CD4-positive, alpha-beta T cell treated with Interleukin-21 for 1 hour (primary cell): ENCODE results near the gene GRB10.

Experiments
- DNase-seq: peaks from one replicate; pipeline ENCODE4 v3.0.0-alpha.2; 2020

GRB10 gene

DNA sequence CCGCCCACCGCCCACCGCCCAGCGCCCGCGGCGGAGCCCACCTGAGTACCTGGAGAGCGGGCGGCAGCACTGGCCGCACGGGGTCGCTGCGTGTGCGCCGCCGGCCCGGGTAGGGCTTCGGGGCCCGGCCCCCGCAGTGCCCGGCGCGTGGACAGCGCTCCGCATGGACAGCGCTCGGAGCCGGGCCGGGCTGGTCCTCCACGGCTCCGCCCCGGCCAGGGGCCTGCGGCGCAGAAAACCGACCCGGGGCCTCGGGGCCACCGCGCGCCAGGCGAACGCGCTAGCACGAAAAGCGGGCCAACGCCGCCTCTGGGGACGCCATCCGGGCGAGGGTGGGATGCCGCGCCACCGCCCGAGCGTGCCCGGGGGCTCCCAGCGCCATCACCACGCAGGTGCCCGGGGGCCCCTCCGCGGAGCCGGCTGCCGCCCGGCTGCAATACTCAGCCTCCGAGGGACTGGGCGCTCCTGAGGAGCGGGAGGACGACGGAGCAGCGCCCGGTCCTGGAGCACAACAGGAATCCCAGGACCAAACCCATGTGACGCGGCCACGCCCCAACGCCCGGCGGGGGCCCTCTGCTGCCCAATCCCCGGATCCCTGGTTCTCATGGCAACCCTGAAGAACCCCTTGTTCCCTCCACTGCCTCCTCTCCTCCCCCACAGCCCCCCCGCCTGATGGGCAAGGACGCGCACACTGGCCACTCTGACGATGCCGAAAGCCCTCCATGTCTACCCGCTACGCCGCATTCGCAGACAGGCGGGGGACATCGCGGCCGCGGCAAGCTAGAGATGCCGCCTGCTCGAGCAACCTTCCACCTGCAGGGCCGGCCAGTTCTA is at the start of gene GRB10:
Gene GRB10, minus strand, starts transcription at position 522 of the 834 bp plus-strand sequence. CDS start 50,574 bp downstream, outside the sequence.
- no peak for DNase-seq

DNA sequence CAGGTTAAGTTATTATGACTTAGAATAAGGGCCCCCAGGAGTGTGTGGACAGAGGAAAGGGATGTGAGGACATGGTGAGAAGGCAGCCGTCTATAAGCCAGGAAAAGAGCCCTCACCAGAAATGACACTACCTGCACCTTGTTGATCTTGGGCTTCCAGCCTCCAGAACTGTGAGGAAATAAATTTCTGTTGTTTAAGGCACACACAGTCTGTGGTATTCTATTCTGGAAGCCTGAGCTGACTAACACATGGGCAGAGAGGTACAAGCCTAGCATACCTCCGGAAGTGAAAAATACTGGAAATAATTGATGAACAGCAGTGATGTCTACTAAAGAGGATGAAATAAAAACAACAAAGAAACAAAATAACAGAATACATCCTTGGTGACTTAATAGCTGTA is 46.1 kb upstream of the GRB10 start:
- DNase-seq, result no peak

DNA sequence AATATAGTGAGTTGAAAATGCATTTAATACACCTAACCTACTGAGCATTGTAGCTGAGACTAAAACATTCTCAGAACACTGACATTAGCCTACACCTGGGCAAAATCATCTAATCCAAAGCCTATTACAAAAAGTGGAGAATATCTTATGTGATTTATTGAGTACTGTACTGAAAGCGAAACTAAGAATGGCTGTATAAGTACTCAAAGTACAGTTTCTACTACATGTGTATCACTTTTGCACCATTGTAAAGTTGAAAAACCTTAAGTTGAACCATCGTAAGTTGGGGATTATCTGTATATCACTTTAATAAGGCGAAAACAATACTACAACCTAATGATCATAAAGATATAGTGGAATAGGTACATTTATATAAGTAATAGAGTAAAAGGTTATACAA is 45.4 kb upstream of the GRB10 start:
- DNase-seq, result no peak

DNA sequence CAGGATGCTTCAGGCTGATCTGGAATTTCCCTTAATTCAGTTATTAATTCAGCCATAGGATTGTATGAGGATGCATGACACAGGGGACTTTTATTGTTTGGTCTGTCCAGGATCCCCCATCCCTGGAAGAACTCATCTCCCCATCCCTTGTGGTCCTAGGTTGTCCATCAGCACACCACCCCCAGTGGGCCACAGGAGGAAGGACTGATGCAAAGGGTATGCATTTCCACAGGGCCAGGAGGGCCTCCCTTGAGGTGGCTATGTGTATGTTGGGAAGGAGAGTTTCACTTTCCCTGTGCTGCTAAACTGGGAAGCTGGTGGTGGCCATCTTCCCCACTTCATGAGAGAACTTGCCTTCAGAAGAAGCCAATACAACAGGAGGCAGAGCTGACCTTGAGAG is 44.6 kb upstream of the GRB10 start:
- no peak for DNase-seq

DNA sequence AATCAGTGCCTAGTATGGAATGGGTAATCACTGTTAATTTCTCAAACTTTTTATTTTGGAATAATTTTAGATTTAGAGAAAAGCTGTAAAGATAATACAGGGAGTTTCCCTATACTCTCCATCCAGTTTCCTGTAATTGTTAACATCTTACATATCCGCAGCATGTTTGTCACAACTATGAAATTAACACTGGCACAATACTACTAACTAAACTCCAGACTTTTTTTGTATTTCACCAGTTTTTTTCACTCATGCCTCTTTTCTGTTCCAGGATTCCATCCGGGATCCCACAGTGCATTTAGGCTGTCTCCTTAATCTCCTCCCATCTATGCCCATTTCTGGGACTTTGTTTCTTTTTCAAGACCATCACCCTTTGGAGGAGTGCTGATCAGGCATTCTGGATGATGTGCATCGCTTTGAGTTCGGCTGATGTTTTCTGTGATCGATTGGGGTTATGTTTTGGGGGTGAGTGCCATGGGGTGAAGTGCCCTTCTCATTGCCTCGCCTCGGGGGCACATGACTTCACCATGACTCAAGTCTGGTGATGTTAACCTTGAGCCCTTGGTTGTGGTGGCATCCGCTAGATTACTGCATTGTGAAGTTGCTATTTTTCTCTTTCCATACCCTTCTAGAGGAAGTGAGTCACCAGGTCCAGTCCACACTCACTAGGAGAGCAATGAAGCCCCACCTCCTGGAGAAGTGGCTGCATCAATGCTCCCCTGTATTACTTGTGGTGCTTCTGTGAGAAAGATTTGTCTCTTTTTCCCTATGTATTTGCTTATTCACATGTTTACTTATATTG is 43.9 kb upstream of the GRB10 start:
- no peak for DNase-seq

DNA sequence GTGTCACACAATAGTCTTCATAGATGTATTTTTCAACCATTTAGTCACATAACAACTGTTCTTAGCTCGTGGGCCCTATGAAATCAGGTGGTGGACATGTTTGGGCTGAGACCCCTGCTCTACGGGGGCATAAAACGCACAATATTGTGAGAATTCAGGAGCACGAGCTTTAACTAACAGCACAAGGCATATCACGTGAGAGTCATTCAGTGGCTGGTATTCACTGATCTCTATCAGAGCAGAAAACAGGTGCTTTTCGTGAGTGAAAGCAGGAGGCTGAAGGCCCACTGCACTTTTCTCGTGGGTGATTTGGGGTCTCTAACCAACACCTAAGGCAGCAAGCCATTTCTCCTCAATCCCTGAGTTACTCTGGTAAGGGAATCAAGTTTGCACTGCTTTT is 42.8 kb upstream of the GRB10 start:
- no peak for DNase-seq

DNA sequence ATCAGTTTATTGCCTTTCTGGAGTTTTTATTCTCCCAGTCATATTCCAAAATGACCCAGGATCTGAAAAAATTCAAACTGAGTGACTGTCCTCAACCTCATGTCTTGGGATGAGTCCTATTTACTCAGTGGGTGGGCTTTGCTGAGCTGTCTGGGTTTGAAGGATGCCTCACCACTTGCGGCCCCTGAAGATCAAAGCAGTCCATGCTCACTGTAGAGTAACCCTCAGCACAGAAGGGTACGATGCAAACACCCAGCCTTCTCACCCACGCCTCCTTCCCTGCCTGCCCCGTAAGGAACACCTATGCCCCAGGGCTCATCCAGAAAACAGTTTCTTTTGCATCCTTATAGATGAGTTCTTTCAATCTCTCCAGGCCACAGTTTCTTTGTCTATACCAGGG is 42.2 kb upstream of the GRB10 start:
- no peak for DNase-seq

DNA sequence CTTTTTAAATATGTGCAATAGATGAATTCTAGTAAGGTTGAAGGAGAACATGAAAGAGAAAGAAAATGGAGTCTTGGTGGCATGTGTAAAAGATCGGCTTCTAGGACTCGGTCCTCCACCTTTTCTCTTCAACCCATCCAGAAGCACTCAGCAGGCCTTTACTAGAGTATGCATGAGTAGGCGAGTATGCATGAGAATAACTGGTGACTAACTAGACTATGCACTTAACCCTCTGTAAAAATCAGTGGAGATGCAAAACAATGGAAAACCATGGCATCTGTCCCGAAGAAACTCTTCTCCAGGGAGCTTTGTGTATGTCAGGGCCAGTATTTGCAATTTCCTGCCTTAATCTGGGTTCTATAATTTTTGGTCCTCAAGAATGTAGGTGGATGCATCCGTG is 40.0 kb upstream of the GRB10 start:
- no peak for DNase-seq

DNA sequence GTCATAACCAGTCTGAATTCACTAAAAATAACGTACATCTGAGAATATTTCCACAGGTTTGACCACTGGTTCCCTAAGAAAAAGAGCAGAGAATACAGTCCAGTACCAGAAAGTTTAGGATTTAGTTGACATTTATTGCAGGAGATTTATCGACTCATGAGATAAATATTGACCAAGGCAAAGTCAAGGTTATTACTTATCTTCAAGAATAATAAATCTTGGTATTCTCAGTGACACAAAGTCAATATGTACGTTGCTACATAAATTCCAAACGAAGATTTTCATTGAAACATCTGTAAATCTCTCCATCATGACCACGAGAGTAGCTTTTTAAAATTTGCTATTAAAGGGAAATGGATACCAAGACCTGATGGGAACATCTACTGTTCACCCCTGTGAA is 39.4 kb upstream of the GRB10 start:
- no peak for DNase-seq

DNA sequence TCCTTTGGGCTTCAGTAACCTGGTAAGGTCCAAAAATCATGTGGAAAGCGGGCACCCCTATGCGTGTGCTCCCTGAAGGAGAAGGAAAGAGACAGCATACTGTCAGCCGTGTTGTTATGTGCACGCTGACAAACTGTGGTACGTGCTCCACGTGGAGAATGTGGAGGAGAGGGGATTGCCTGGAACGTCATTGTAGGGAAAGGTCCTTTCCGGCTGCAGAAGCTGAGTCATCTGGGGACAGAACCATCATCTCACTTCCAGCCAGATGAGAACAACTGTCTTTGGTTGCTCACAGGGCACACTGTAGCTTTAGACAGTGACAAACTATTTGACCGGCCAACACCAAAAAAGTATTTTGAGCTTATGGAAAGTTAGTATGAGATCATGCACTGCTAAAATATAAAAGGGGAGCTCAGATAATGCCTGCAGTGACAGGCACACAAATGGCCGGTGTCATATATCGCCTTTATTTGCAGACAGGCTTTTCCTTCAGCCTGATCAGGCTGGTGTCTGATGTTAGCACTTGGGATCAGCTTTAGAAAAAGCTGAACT is 38.8 kb upstream of the GRB10 start:
- DNase-seq, result no peak

DNA sequence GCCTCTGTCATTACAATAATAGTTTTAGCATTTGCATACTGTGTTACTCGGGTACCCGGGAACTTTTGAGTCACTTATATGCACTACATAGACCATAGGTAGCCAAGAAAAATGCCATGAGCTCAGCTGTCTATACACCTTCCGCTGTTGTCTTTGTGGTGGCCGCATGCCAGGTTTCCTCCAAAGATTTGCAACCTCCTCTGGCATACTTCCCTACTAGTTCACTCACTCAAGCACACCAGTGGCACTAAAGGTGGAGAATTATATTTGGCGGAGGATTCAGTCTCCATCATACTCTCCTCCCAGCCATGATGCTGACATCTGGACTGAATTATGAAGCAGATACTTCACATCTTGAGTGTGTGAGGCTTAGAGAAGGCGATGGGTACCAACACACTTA is 35.6 kb upstream of the GRB10 start:
- no peak for DNase-seq

DNA sequence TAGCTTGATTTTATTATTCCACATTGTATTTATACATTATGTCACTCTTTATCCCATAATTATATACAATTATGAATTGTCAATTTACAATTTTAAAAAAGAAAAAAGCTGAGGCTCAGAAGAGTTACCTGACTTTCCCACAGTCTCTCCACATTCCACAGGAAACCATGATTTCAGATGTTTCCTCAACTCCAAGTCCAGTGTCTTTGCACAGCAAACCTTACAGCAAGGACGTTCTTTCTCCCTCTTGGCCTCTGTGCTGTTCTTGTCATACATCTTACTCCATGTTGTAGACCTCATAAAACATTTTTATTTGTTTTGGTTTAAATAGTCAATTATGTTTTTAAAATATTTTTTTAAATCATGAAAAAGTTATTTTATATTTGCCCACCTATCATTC is 34.9 kb upstream of the GRB10 start:
- DNase-seq, result no peak

DNA sequence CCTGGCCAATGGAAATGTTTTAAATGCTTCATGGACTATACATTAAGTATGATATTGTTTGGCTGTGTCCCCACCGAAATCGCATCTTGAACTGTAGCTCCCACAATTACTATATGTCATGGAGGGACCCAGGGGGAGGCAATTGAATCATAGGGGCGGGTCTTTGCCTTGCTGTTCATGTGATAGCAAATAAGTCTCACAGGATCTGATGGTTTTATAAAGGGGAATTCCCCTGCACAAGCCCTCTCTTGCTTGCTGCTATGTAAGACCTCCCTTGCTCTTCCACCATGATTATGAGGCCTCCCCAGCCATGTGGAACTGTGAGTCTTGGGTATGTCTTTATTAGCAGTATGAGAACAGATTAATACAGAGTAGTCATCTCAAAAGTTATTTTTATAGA is 32.4 kb upstream of the GRB10 start:
- no peak for DNase-seq

DNA sequence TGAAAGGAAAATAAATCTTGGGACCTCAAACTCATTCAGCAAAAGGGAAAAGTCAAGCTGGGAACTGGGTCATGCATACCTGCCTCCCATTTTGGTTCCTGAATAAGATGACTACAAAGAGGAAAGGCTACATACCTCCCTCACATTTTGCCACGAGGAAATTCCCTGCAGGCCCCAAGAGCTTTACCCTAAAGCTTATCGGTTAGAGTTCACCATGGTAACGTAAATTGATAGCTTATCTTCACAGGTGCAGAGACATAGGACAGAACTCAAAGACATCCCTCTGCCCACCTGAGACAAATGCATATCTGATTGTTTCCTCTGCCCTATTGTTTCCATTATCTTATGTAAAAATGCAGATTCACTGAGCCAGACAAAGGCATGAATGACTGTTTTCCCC is 31.5 kb upstream of the GRB10 start:
- DNase-seq, result no peak

DNA sequence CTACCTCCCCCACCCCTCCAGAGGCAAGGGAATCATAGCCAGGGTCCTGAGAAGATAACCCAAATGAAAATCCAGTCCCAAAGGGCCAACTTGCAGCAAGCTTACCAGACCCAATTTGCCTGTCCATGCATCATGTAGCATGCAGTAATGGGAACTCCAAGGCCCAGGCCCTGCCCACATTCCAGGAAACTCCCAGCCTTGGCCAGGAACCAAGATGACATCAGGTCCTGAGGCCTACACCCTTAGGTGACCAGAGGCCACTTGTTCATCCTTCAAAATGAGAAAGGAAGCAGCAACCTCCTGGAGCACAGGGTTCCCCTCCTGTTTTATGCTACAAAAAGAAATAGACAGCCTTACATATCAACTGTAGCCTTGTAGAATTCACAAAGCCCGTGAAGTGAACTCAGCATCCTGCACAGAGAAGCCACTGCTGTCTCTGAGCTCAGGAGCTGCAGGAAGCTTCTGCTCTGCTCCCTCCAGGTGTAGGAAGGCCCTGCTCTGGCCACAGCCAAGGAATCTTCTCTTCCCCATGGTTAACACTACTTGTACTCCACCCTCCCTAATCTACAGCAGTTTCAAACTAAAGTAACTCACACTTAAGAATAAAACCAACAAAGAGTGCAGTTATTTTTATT is 30.3 kb upstream of the GRB10 start:
- DNase-seq, result no peak

DNA sequence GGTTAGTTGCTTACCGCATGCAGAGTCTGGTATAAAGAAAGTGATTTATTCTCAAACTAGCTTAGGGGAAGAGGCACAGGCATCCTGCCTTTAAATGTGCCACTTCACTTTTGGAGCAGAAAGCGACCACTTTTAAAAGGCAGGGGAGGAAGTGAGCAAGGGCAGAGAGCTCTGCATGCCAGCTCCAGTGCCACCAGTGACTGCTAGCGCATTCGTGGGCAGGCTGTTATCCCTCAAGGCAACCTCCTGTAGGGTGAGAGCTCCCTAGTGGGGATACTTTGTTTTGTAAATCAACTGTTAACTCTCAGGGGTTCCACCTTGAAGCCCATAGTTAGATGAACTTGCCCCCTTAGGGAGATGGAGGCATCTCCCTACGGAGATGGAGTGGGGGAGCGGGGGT is 29.4 kb upstream of the GRB10 start:
- no peak for DNase-seq

DNA sequence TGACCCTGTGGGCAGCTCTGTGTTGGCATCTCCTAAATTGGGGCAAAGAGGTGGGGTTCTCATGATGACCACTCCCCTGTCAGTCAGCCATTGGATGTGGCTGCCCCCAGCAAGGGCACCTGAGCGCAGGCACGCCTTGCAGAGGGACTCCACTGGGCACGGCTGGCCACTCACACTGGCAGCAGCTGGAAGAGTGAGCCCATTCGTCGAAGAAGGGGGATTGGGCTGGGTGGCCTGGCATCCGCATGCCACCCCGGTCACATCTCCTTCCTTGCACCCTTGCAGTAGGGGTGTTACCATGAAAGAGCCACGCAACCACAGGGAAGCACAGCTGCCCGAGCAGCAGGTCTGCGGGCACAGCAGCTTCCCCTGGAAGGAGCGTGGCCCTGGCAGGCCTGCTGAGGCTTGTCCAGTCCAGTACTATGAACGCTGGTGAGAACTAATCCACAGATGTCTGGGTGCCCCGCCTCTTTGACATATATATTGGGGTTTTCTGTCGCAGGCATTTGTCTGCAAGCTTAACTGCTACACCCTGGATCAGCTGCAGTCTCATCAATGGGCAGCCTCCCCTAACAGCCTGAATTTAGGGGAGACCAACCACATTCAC is 25.7 kb upstream of the GRB10 start:
- no peak for DNase-seq

DNA sequence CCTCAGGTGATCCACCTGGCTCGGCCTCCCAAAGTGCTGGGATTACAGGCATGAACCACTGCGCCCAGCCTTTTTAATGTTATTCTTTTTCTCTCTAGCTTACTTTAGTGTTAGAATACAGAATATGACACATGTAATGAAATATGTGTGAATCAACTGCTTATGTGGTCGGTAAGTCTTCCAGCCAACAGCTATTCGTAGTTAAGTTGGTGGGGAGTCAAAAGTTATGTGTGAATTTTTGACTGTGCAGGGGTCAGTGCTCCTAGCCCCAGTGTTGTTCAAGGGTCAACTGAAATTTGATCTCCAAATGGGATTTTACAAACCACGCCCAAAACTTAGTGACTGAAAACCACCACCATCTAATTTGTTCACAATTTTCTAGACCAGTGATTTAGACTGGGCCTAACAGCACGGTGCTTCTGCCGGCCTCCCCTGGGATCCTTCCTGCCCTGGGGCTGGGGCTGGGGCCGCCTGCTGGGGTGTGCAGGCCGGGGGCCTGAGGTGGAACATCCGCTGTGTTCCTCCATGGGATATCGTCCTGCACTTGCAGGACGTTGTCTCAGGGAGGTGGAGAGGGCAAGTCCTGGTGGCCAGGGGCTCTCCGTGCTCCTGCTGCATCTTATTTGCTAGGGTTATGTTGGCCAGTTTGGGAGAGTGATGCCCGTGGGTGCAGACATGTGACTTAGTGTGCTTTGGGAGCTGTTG is 24.5 kb upstream of the GRB10 start:
- no peak for DNase-seq

DNA sequence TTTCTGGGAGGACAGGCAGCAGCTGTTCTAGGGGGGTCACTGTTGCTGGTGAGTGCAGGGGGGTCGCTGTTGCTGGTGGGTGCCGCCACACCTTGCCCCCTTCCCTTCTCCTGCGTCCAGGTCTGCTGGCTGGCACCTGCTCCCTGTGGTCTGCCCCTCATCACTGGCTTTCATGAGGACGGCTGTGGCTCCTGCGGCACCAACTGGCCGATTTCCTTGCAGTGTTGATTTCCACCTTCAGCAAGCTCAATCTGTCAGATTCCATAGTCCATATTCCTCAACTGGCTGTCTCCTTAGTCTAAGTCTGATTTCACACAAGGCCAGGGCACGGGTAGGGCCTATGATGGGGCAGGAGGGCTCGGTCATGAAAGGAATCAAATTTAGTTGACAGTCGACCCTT is 23.4 kb upstream of the GRB10 start:
- no peak for DNase-seq

DNA sequence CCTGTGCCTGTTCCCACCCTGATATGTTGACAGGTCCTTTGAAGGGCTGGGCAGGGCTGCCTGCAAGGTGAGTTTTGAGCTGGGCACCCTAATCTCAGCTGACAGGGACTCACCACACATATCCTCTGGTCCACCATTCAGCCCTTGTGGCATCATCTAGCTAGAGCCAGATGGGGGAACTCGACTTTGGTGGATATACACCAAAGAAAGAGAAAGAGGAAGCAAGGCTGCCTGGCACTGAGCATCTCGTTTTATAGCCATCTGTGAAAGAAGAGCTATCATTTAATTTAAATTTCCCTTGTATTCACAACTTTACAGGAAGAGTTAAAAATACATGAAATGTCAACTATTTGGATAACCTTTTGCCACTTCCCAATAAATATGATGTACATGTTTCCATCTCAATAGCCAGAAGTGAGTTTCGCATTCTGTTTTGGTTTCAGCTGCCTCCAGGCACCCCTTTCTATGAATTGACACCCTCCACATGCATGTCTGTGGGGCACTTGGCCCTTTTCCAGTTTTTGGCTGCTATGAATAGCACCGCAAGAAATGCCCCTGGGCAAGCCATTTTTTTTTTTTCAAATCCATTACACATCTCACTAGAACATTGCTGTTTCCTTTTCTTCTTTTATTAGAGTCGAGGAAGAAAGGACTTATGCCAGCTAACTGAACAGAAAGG is 22.9 kb upstream of the GRB10 start:
- DNase-seq, result no peak

DNA sequence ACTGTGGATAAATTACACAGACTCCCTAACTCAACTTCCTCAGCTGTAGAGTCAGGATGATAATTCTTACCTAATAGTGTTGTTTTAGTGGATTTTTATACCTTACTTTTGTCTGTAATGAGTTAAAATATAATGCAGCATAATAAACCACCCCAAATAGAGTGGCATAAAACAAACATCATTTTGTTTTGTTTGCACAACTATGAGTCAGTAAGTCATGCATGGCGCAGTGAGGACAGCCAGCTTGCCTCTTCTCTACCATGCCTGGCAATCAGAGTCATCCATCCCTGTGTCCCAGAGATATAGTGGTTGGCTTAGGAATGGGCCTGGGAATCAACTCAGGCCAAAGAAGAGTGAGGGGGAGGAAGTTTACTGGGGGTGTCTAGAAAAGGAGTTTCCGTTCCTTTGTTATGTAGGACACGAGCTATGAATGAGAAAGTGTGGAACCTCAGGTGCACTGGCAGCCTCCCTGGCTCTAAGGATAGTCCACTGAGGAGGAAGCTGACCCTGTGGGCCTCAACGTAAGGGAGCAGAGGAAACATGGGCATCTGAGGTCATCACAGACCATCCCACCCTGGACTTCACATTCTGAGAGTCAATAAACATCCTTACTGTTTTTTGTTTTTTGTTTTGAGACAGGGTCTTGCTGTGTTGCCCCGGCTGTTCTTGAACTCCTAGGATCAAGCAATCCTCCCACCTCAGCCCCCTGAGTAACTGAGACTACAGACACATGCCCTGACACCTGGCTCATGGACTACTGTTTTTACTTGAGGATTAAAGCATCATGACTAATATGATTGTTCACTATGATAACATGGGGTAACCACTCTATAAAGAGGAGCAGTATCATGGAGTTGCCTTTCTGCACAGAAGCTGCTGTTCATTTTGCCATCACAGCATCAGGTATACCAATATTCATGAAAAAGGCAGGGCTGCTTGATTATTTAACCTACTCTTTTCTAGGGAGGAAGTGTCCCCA is 21.0 kb upstream of the GRB10 start:
- no peak for DNase-seq
